HG02798 (cell line): Measurements from ENCODE around the gene SCNN1G.
"Not testable (repeated sequence)": the region's sequence is repeated elsewhere in the genome, so short reads cannot be mapped to it uniquely, and the experiment has no call there.

Source experiments
- ATAC-seq: cut with Tn5 transposase; IDR thresholded peaks from one replicate; pipeline ENCODE4 v1.9.1; 2021; ENCODE audit warnings: mild to moderate bottlenecking; ENCODE audit not compliant: unreplicated experiment, poor library complexity

Gene SCNN1G

DNA sequence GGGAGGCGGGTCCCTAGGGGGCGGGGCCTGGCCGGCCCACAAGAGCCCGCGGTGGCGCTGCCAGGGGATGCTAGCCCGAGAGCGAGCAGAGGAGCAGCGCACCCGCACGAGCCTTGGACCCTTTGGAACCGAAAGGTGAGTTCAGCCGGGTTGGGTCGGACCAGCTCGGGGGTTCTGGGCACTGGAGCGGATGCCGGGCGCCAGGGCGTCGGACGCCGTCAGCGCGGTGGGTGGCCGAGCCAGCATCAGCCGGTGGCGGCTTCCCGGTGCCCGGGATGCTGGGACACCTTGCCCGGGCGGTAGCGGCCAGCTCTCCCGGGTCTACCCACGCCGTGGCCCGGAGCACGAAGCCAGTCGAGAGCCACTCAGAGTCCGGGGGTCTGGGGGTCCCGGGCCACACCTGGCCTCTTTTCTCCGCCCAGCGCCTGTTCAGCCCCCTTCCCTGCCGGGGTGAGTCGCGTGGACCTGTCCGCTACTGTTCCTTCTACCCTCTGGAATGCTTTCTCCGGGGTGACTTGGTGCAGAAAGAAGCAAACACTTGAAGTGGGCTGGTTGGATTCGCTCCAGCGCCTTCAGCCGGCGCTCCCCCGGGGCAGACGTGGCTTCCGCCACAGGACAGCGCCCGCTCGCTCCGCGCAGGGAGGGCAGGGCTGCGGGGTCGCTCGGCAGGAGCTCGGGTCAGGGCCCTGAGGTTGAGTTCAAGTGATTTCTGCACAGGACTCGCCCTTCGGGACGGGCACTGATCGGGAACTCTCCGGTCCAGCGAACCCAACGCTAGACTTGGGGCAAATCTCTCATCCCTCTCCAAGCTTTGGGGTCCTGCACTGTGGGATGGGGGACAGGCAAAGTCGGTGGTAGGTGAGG lies at the start of gene SCNN1G:
TSS of gene SCNN1G (plus strand) at position 67 of the 864 bp plus-strand sequence. CDS start 3,527 bp downstream, outside the sequence.
- ATAC-seq, result peak; percentile 12

DNA sequence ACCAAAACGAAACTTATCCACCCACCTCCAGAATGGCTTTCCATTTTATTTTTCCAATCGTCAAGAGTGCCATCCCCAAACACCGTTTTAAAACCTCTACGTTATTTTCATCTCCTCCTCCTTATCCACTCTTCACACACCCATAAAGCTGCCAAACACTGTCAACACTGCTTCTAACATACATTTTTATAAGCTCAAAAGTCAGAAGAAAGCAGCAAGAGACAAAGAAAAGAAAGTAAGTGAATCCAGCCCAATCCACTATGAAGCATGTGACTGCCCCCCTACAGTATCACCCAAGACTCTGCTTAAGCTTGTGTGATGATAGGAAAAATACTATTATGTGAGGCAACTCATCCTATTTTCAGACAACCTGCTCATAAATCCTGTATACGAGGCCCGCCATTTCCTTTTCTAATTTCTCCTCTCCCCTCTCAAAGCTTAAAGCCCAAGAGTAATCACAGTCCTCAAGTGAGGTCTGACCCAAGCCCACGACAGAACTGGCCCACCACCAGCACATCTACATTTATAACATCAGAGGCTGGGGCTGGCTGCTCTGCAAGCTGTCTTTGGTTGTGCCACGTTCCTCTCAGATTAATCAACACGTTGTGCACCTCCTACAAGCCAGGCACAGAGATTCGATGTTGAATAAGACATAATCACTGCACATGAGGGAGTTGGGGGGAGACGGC lies 49.6 kb upstream of the SCNN1G start:
- no peak for ATAC-seq

DNA sequence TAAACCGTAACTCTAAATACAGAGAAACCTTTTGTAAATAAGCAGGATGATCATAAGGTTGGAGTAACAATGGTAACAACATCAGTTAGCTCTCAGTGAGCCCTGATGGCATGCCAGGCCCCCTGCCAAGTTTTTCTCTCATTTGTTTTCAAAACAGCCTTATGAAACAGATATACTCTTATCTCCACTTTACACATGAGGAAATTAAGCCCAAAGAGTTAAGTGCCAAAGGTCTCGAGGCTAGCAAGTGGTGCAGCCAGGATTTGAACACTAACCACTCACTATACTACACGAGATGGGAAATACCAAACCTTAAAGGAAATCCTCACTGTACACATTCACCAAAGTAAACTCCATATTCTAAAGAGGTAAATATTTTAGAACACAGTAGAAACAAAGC lies 48.3 kb upstream of the SCNN1G start:
- ATAC-seq, result no peak

DNA sequence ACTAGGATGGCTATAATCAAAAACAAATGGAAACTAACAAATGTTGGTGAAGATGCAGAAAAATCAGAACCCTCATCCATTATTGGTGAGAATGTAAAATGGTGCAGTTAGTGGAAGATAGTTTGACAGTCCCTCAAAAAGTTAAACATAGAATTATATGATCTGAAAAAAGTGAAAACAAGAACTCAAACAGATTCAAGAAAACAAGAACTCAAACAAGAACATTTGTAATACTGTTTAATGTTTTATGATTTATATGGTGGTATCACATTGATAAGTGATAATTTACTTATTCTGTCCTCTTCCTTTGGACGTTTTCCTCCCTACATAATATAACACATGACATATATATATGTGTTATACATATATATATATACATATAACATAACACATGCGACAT lies 45.3 kb upstream of the SCNN1G start:
- ATAC-seq, result no peak

- ATAC-seq, result no peak
Measured at GRCh38 chr16:23137818-23138217, 44.7 kb upstream of the SCNN1G start.

- ATAC-seq, result no peak
Measured at GRCh38 chr16:23140107-23140506, 42.4 kb upstream of the SCNN1G start.

- ATAC-seq, result no peak
Measured at GRCh38 chr16:23141033-23141432, 41.5 kb upstream of the SCNN1G start.

- ATAC-seq, result no peak
Measured at GRCh38 chr16:23141500-23141899, 41.0 kb upstream of the SCNN1G start.

DNA sequence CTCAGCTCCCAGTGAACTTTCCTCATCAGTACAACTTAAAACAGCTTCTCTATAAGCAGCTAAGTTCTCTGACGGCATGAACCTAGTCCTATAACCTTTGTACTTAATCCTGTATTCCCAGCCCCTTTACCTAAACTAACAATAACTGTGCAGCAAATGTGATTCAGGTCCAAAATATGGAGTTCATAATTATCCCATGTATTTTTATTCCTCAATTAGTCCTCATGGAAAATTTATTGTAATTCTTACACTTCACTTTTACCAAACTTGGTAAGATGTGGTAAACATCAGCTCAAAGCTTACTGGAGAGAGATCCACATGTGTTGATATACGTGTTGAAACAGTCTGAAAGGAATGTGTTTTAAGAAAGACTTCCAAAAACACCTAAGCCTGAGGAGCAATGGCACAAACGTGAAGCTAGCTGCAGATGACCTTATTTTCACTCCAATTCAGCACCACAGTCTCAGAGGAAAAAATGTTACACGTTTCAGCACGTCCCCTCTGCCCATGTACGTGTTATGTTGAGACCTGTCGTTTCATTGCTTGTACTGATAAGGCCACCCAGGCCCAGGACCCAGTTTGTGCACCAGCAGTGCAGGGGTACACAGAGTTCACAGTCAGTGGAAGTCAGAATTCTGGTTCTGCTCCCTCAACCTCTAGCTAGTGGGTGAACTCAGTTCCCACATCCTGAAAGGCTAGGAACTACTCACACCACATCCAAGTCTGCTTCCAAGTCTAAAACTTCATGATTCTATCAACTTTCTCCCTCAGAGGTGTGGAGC lies 40.4 kb upstream of the SCNN1G start:
- ATAC-seq, result no peak

DNA sequence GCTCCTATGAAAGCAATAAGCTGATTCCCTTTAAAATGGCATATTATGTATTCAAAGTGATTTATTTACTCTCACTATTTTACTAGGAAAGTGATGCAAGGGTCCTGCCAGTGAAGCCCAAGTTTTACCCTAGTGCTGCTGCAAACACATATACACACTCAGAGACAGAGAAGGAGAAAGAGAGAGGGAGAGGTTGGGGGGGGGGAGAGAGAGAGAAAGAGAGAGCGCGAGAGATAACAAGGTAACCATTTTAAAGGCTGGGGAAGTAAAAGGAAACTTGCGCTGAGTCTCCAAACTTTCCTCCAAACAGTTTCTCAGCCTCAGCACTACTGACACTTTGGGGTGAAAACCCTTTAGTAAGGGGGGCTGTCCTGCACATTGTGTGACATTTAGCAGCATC lies 39.2 kb upstream of the SCNN1G start:
- ATAC-seq, result no peak

DNA sequence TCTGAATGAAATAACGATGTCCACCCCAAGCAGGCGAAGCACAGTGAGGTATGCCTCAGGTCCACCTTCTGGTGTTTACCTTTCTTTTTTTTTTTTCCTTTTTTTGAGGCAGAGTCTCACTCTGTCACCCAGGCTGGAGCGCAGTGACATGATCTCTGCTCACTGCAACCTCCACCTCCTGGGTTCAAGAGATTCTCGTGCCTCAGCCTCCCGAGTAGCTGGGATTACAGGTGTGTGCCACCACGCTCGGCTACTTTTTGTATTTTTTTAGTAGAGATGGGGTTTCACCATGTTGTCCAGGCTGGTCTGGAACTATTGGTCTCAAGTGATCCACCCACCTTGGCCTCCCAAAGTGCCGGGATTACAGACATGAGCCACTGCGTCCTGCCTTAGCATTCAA lies 38.2 kb upstream of the SCNN1G start:
- not testable (repeated sequence) for ATAC-seq

- ATAC-seq, result no peak
Measured at GRCh38 chr16:23145186-23145585, 37.4 kb upstream of the SCNN1G start.

GRCh38 chr16:23145608-23146007 lies 36.9 kb upstream of the SCNN1G start:
- ATAC-seq, result no peak

GRCh38 chr16:23146877-23147601 lies 35.5 kb upstream of the SCNN1G start:
- no peak for ATAC-seq

- ATAC-seq, result no peak
Measured at GRCh38 chr16:23147666-23148065, 34.9 kb upstream of the SCNN1G start.

DNA sequence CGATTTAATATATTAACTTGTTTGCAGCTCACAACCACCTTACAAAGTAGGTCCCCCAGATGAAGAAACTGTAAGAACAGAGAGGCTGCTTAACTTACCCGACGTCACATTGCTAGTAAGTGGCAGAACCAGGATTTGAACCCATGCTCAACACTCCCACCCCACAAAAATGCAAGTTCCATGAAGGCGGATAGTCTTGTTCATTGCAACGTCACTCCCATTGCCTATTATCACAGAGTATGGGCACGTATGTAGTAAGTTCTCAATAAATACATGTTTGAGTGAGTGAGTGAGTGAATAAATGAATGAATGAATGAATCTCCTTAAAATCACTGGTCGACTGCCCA lies 34.4 kb upstream of the SCNN1G start:
- no peak for ATAC-seq

GRCh38 chr16:23148513-23149266 lies 33.9 kb upstream of the SCNN1G start:
- peak; percentile 46 for ATAC-seq

DNA sequence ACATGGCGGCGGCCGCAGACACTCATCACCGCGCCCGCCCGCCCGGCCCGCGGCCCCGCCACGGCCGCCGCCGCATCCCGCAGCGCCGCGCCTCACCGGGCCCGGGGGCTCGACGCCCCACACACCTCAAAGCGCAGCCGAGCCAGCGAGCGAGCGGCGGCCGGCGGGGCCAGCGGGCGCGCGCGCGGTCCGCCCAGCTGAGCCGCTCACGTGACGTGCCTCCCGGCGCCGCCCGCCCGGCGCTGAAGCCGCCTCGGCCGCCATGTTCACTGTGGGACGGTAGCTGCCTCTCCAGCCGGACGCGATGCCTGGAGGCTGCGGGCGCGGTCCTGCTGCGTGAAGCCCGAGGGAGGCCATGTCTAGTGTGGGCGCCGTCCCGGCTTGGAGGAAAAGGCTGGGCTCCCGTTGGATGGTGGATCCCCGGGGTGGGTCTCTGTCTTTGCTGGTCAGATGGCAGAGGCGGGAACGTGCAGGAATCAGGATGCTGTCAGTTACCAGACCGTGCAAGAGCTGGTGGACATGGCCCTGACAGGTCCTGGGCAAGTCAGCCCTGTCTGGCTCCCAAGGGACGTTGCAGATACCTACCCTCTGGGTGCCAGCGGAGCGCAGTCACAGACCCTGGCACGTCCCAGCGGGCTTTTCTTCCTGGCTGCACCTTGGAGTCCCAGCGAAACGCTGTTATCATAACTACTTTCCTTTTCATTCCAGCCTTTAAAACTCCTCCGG lies 33.1 kb upstream of the SCNN1G start, which contains the start of gene USP31:
TSS of gene USP31 (minus strand) at position 186 of the 726 bp plus-strand sequence. CDS start at position 4, 182 bp downstream.
- ATAC-seq, result peak; percentile 96

DNA sequence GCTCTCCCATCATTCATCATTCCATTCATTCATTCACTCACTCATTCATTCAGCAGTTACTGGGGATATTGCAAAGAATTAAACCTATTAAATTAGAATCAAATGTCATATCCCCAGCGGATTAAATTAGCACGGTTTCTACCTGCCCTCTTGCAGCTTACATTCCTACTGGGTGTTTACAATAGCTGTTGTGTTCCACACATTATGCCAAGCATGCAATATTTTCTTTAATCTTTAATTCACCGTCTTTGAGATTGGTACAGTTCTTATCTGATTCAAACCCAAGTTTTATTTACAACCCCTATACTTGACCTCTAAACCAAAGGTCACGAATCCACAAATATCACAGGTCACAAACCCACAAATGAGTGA lies 32.6 kb upstream of the SCNN1G start:
- no peak for ATAC-seq
